Gastrocnemius medialis (tissue), 4 donors: ENCODE measurements around the gene GJB5. TPM values are rescaled to one million over a fixed set of nuclear protein-coding genes. Genes with fewer than 3 reads are reported as not detected.

Experiments
- ATAC-seq, 2 donors: fragments of 150-250 bp; one replicate each; pipeline ENCODE4 v1.9.1; 2016
- DNase-seq, 2 donors: peaks; one replicate each; pipeline ENCODE4 v3.0.0-alpha.2; 2019
- H3K27ac ChIP-seq, 4 donors: fragments of 200-600 bp; sonication (generic); 1 replicate in 1 of 4; 2 replicates in 3 of 4; pipeline ENCODE4 v1.5.1; 2016 to 2018; ENCODE audit warnings: mild to moderate bottlenecking in 2 of 4, moderate library complexity in 1 of 4
- H3K27me3 ChIP-seq, 3 donors: fragments of 200-600 bp; sonication (generic) in 2 of 3; 1 replicate in 1 of 3; 2 replicates in 2 of 3; pipeline versions ENCODE4 v1.5.1 to v1.6.0; 2016 to 2019; ENCODE audit warnings: mild to moderate bottlenecking in 1 of 3, moderate library complexity in 1 of 3
- H3K36me3 ChIP-seq, 2 donors: fragments of 200-600 bp; sonication (generic) in 1 of 2; one replicate each; pipeline ENCODE4 v1.5.1; 2017 to 2018
- H3K4me1 ChIP-seq, 2 donors: fragments of 200-600 bp; sonication (generic) in 1 of 2; one replicate each; pipeline ENCODE4 v1.5.1; 2016 to 2017; ENCODE audit warnings: mild to moderate bottlenecking in 2 of 2
- H3K4me3 ChIP-seq, 4 donors: fragments of 200-600 bp; sonication (generic) in 3 of 4; 1 replicate in 1 of 4; 2 replicates in 3 of 4; pipeline ENCODE4 v1.5.1; 2016 to 2019; ENCODE audit warnings: mild to moderate bottlenecking in 2 of 4
- H3K9me3 ChIP-seq, 3 donors: fragments of 200-600 bp; sonication (generic) in 2 of 3; 1 replicate in 1 of 3; 2 replicates in 2 of 3; pipeline ENCODE4 v1.5.1; 2016 to 2019
- POLR2A ChIP-seq, 2 donors: fragments of 450-650 bp; IDR thresholded peaks; one replicate each; pipeline ENCODE4 v1.6.1; 2017; ENCODE audit warnings: antibody characterized with exemption in 2 of 2, mild to moderate bottlenecking in 2 of 2, moderate library complexity in 2 of 2
- in situ Hi-C, 4 donors: fragments of 200-750 bp; cut with MboI; loops; one replicate each; pipeline versions ENCODE4 v1.15.0 to v1.8.0; 2017; ENCODE audit warnings: low sequenced_read_pairs in 4 of 4
- intact Hi-C: fragments of 100-400 bp; cut with DNase I; formaldehyde crosslinking; loops from one replicate; pipeline ENCODE4 v1.15.1; 2023; ENCODE audit warnings: low total_unique reads
- total RNA-seq, 4 donors: library from RNA; depleted of rRNA; stranded (reverse); fragments of >200 nt; gene quantifications; one replicate each; pipeline versions ENCODE4 v1.1.0 to v1.2.3, GENCODE V29; 2016
- TF ChIP-seq, protein P1 (sequence below), 5 experiments: fragments of 450-650 bp in 3 of 5; fragments of 200-600 bp in 2 of 5; sonication (generic) in 2 of 5; IDR thresholded peaks in 4 of 5; conservative IDR thresholded peaks in 1 of 5; 1 replicate in 4 of 5; 2 replicates in 1 of 5; pipeline ENCODE4 v1.5.1; 2016 to 2019; ENCODE audit warnings: antibody characterized with exemption in 5 of 5, mild to moderate bottlenecking in 3 of 5, moderate library complexity in 3 of 5

GJB5 gene
- total RNA-seq, 4 donors from 2014 or later: not detected

- DNase-seq: no peak
- in situ Hi-C loops: loop anchor here (10.0 to 25.0 kb wide), 2 partner anchors 1110 to 1112 kb away; no protein-coding TSS in a partner anchor
Measured at GRCh38 chr1:34746785-34747637, 7.8 kb upstream of the GJB5 start.

DNA sequence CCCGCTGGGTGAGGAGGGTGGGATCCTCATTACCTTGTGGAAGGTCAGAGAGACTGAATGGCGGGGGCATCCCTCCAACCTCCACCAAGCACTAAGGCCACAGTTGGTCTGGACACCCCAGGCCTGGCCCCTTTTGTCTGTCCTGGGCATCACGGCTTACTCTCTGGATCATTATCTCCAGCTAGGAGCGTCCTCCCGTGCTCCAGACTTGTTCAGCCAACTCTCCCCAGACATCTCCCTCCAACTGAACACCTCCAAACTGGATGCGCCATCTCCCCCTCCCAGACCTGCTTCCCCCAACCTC is 7.3 kb upstream of the GJB5 start:
- H3K27ac ChIP-seq: no peak overlapping the region
- DNase-seq (no peak), ATAC-seq (no peak)
- no peak for TF ChIP-seq POLR2A (IDR thresholded peaks at IDR 0.05)
- TF ChIP-seq, protein P1, sequence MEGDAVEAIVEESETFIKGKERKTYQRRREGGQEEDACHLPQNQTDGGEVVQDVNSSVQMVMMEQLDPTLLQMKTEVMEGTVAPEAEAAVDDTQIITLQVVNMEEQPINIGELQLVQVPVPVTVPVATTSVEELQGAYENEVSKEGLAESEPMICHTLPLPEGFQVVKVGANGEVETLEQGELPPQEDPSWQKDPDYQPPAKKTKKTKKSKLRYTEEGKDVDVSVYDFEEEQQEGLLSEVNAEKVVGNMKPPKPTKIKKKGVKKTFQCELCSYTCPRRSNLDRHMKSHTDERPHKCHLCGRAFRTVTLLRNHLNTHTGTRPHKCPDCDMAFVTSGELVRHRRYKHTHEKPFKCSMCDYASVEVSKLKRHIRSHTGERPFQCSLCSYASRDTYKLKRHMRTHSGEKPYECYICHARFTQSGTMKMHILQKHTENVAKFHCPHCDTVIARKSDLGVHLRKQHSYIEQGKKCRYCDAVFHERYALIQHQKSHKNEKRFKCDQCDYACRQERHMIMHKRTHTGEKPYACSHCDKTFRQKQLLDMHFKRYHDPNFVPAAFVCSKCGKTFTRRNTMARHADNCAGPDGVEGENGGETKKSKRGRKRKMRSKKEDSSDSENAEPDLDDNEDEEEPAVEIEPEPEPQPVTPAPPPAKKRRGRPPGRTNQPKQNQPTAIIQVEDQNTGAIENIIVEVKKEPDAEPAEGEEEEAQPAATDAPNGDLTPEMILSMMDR (IDR thresholded peaks at IDR 0.05 in 4 of 5, conservative IDR thresholded peaks at IDR 0.05 in 1 of 5): no peak
- H3K27me3 ChIP-seq: peaks cover 0 to 5% (median 0%) of the 10 kb centered on the region in 3 donors
- no peak overlapping the region for H3K4me3 ChIP-seq
- in situ Hi-C loops (loop anchor here (10.0 to 25.0 kb wide), 2 partner anchors 1110 to 1113 kb away; no protein-coding TSS in a partner anchor), intact Hi-C loops (no loop called here)
- no peaks in the 10 kb centered on the region for H3K4me1 ChIP-seq
- H3K36me3 ChIP-seq: no peaks in the 10 kb centered on the region
- H3K9me3 ChIP-seq: no peaks in the 10 kb centered on the region

More at GRCh38 chr1:34746785-34747637, 7.8 kb upstream of the GJB5 start:
- intact Hi-C loops: no loop called here
- H3K27ac ChIP-seq: no peak overlapping the region
- ATAC-seq: no peak
- no peak overlapping the region for H3K4me3 ChIP-seq
- no peaks in the 10 kb centered on the region for H3K9me3 ChIP-seq
- H3K27me3 ChIP-seq: peaks cover 0 to 5% (median 0%) of the 10 kb centered on the region in 3 donors
- H3K4me1 ChIP-seq: no peaks in the 10 kb centered on the region
- no peak for TF ChIP-seq POLR2A (IDR thresholded peaks at IDR 0.05)
- TF ChIP-seq, protein P1 (IDR thresholded peaks at IDR 0.05 in 4 of 5, conservative IDR thresholded peaks at IDR 0.05 in 1 of 5): no peak
- H3K36me3 ChIP-seq: no peaks in the 10 kb centered on the region

GRCh38 chr1:34749992-34750391 is 4.9 kb upstream of the GJB5 start:
- in situ Hi-C loops: loop anchor here (10.0 to 25.0 kb wide), 2 partner anchors 1113 to 1115 kb away; no protein-coding TSS in a partner anchor
- Histone ChIP-seq H3K27me3 (peaks cover 0 to 5% (median 0%) of the 10 kb centered on the region in 3 donors), H3K4me3 (no peak overlapping the region), H3K9me3 (no peaks in the 10 kb centered on the region), H3K27ac (no peak overlapping the region), H3K36me3 (no peaks in the 10 kb centered on the region), H3K4me1 (no peaks in the 10 kb centered on the region)
- DNase-seq: no peak
- intact Hi-C loops: no loop called here
- TF ChIP-seq, protein P1 (IDR thresholded peaks at IDR 0.05 in 4 of 5, conservative IDR thresholded peaks at IDR 0.05 in 1 of 5): no peak
- no peak for TF ChIP-seq POLR2A (IDR thresholded peaks at IDR 0.05)
- ATAC-seq: no peak

DNA sequence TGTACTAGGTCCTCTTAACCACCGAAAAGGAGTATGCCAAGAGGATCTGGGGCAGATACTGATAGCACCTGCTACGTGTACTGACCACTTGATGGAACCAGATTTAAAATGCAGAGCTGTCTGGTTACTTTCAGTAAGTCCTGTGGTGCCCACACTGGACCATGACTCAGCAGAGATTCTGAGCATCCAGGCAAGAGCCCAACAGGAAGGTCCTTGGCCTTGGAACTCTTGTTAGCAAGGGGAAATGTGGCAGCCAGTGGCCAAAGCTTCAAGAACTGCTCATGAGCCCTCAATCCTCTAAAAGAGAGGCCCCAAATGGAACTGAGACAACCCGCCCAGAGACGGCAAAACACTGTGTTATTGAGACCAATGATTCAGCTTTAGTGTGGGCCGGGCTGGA is 4.2 kb upstream of the GJB5 start:
- no peak for ATAC-seq
- Histone ChIP-seq H3K27me3 (peaks cover 0 to 5% (median 0%) of the 10 kb centered on the region in 3 donors), H3K36me3 (no peaks in the 10 kb centered on the region), H3K9me3 (no peaks in the 10 kb centered on the region), H3K27ac (no peak overlapping the region), H3K4me3 (no peak overlapping the region), H3K4me1 (no peaks in the 10 kb centered on the region)
- TF ChIP-seq, protein P1 (IDR thresholded peaks at IDR 0.05 in 4 of 5, conservative IDR thresholded peaks at IDR 0.05 in 1 of 5): no peak
- no peak for TF ChIP-seq POLR2A (IDR thresholded peaks at IDR 0.05)
- no peak for DNase-seq
- in situ Hi-C loops: no loop called here
- intact Hi-C loops: no loop called here
